ENCODE data around the gene CCDC57. TPM values are rescaled to one million over a fixed set of nuclear protein-coding genes. Genes with fewer than 3 reads are reported as not detected.

The CCDC57 gene
- total RNA-seq, 1 experiment from 2014 or later = 36.6 TPM

DNA sequence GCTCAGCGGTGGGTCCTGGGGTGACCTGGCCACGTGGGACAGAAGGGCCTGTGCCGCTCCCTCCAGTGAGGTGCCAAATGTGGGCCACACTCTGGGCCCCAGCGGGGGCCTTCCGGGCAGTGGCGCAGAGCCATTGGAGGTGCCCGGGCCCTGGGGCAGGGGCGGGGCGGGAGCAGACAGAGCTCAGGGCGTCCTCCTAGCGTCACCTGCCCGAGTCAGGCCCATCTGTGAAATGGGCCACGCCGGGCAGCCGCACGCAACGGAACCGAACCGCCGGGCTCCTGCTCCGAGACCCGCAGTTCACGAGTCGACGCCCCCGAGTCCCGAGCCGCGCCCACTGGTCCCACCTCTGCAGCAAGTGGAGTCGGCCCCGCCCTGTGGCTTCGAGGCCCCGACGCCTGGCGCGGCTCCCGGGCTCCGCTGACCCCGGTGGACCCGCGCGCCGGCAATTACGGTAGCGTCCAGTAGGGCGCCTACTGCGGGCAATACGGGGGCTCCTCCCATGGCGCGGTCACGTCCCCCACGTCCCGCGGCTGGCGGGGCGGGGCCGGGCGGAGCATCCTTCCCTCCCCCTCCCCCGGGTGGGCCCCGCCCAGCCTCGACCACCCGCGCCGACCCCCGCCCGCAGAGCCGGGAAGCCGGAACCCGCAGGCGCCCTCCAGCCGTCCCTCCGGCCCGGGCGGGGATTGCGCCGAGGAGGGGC lies 18.1 kb upstream of the CCDC57 start:
- BruUV-seq (replicated peaks) = no TSS peak

DNA sequence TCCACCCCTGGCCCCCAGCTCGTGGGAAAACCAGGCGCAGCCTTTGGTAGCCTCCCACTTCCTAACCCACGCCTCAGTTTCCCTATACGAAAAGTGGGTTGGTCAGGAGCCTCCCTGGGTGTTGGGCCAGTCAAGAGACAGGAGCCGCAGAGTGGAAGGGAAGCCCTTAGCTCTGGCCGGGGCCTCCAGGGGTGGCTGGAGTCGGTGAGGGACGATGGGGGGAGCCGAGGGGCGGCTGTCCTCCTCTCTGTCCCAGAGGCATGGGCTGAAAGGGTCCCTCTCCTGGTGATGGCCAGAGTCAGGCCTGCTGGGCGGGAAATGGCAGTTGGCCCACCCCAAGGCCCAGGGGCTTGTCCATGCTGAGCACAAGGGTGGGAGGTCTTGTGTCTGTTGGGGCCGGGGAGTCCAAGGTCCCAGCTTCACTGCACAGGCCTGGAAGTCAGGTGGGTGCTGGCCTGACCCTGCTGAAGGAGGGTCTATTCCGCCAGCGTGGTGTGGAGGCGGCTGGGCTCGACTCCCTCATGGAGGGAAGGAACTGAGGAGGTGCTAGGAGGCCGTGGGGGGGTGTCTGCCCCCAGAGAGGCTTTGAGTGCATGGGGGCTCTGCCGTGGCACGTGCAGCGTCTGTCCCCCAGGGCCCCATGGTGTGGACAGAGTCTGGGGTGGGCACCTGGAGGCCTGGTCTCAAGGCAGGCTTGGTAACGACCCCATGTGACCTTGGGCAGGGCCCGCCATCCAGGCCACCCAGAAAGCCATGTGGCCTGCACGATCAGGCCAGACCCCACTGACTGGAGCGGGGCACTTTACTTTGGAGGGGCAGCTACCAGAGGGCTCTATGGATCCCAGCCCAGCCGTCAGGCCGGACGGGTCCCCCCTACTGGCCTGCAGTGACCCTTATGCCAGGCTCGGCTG lies 17.3 kb upstream of the CCDC57 start:
- peak overlapping the region; percentile 78 for H3K27ac ChIP-seq (ENCODE audit: low read length)
- TF ChIP-seq, protein P1, sequence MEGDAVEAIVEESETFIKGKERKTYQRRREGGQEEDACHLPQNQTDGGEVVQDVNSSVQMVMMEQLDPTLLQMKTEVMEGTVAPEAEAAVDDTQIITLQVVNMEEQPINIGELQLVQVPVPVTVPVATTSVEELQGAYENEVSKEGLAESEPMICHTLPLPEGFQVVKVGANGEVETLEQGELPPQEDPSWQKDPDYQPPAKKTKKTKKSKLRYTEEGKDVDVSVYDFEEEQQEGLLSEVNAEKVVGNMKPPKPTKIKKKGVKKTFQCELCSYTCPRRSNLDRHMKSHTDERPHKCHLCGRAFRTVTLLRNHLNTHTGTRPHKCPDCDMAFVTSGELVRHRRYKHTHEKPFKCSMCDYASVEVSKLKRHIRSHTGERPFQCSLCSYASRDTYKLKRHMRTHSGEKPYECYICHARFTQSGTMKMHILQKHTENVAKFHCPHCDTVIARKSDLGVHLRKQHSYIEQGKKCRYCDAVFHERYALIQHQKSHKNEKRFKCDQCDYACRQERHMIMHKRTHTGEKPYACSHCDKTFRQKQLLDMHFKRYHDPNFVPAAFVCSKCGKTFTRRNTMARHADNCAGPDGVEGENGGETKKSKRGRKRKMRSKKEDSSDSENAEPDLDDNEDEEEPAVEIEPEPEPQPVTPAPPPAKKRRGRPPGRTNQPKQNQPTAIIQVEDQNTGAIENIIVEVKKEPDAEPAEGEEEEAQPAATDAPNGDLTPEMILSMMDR (conservative IDR thresholded peaks at IDR 0.05; ENCODE audit: low read depth, low read length) = no peak
- TF ChIP-seq EZH2phosphoT487 (IDR thresholded peaks at IDR 0.05; ENCODE audit: borderline replicate concordance, low read length) (no peak), EZH2 (IDR thresholded peaks at IDR 0.05; ENCODE audit: low read length, unreplicated experiment) (no peak)
- ChIA-PET CTCF (interaction anchor here (1.0 kb wide), 1 partner anchor 24 kb away, joined by 4 read pairs; no protein-coding TSS in a partner anchor), POLR2A (ENCODE audit: unreplicated experiment) (interaction anchor here (0.5 to 0.7 kb wide), 2 partner anchors 11 to 93 kb away, joined by 3 read pairs; no protein-coding TSS in a partner anchor)
- H3K79me2 ChIP-seq (ENCODE audit: low read length) = peaks cover 68% of the 10 kb centered on the region
- intact Hi-C loops (cut with micrococcal nuclease) = no loop called here
- peaks cover 10% of the 10 kb centered on the region; the same call in 1 of the 2 replicates for H3K36me3 ChIP-seq (ENCODE audit: low read depth, low read length)
- H4K20me1 ChIP-seq (ENCODE audit: low read length) = peaks cover 46% of the 10 kb centered on the region
- no peaks in the 10 kb centered on the region for H3K9me3 ChIP-seq (ENCODE audit: low read length)
- H3K9me2 ChIP-seq (replicated peaks; ENCODE audit: low read length) = no peaks in the 10 kb centered on the region
- BruUV-seq (replicated peaks) = TSS peak; percentile 72
- ATAC-seq = no peak; the same call in 1 of the 2 replicates
- H3K4me2 ChIP-seq (ENCODE audit: low read length) = peak overlapping the region; percentile 90
- peak overlapping the region; percentile 93 for H3K9ac ChIP-seq (ENCODE audit: low read length)
- H3K4me1 ChIP-seq (ENCODE audit: insufficient read depth, low read length) = peaks cover 40% of the 10 kb centered on the region
- no peaks in the 10 kb centered on the region for H3F3A ChIP-seq (ENCODE audit: low read length, unreplicated experiment)
- H2AFZ ChIP-seq (ENCODE audit: low read length) = no peak overlapping the region
- no peak for DNase-seq
- no peaks in the 10 kb centered on the region for H3K27me3 ChIP-seq (ENCODE audit: low read length)
- H3K4me3 ChIP-seq (ENCODE audit: low read length) = peak overlapping the region; percentile 84

More for the DNA sequence above, 18.1 kb upstream of the CCDC57 start:
- H3K9me3 ChIP-seq (ENCODE audit: low read length) = no peaks in the 10 kb centered on the region
- H3F3A ChIP-seq (ENCODE audit: low read length, unreplicated experiment) = no peaks in the 10 kb centered on the region
- peaks cover 76% of the 10 kb centered on the region for H3K79me2 ChIP-seq (ENCODE audit: low read length)
- H3K36me3 ChIP-seq (ENCODE audit: low read depth, low read length) = peaks cover 17% of the 10 kb centered on the region; the same call in 1 of the 2 replicates
- H2AFZ ChIP-seq (ENCODE audit: low read length) = no peak overlapping the region
- peak overlapping the region; percentile 84 for H3K4me3 ChIP-seq (ENCODE audit: low read length)
- H3K9me2 ChIP-seq (replicated peaks; ENCODE audit: low read length) = no peaks in the 10 kb centered on the region
- CTCF ChIA-PET = interaction anchor here (1.0 kb wide), 1 partner anchor 25 kb away, joined by 4 read pairs; no protein-coding TSS in a partner anchor
- POLR2A ChIA-PET (ENCODE audit: unreplicated experiment) = interaction anchor here (0.7 kb wide), 1 partner anchor 12 kb away, joined by 3 read pairs; no protein-coding TSS in a partner anchor
- H4K20me1 ChIP-seq (ENCODE audit: low read length) = peaks cover 54% of the 10 kb centered on the region
- no peaks in the 10 kb centered on the region for H3K27me3 ChIP-seq (ENCODE audit: low read length)
- intact Hi-C loops (cut with micrococcal nuclease) = no loop called here
- peak overlapping the region; percentile 78 for H3K27ac ChIP-seq (ENCODE audit: low read length)
- peak overlapping the region; percentile 93 for H3K9ac ChIP-seq (ENCODE audit: low read length)
- TF ChIP-seq, protein P1 (conservative IDR thresholded peaks at IDR 0.05; ENCODE audit: low read depth, low read length) = peak; percentile 36; the same call in 1 of the 2 replicates
- TF ChIP-seq EZH2 (IDR thresholded peaks at IDR 0.05; ENCODE audit: low read length, unreplicated experiment) (no peak), EZH2phosphoT487 (IDR thresholded peaks at IDR 0.05; ENCODE audit: borderline replicate concordance, low read length) (no peak)
- DNase-seq (peak; percentile 85), ATAC-seq (peak; percentile 45)
- peak overlapping the region; percentile 90 for H3K4me2 ChIP-seq (ENCODE audit: low read length)
- H3K4me1 ChIP-seq (ENCODE audit: insufficient read depth, low read length) = peaks cover 48% of the 10 kb centered on the region
